Ectodermal cell (in vitro differentiated cells): ENCODE measurements around the gene NEUROD1. TPM values are rescaled to one million over a fixed set of nuclear protein-coding genes. Genes with fewer than 3 reads are reported as not detected.
"Not testable (repeated sequence)": the region's sequence is repeated elsewhere in the genome, so short reads cannot be mapped to it uniquely, and the experiment has no call there.

Experiments used
- H3K27ac ChIP-seq: 2 replicates; pipeline ENCODE4 v1.7.0; 2013; ENCODE audit warnings: mild to moderate bottlenecking, low read depth, low read length; ENCODE audit not compliant: insufficient read depth, poor library complexity, severe bottlenecking
- H3K27me3 ChIP-seq: 2 replicates; pipeline ENCODE4 v1.7.0; 2013; ENCODE audit warnings: mild to moderate bottlenecking, low read length; ENCODE audit not compliant: insufficient read depth, control insufficient read depth, poor library complexity, severe bottlenecking
- H3K36me3 ChIP-seq: one replicate; pipeline ENCODE4 v1.7.0; 2013; ENCODE audit warnings: low read length; ENCODE audit not compliant: control insufficient read depth, insufficient read depth
- H3K4me1 ChIP-seq: one replicate; pipeline ENCODE4 v1.7.0; 2013; ENCODE audit warnings: low read length; ENCODE audit not compliant: control insufficient read depth, insufficient read depth
- H3K4me3 ChIP-seq: 2 replicates; pipeline ENCODE4 v1.7.0; 2013; ENCODE audit warnings: low read depth, low read length, control low read depth; ENCODE audit not compliant: insufficient read depth
- H3K9me3 ChIP-seq: 2 replicates; pipeline ENCODE4 v1.7.0; 2013; ENCODE audit warnings: mild to moderate bottlenecking, low read length, moderate library complexity; ENCODE audit not compliant: control insufficient read depth
- WGBS, 2 experiments: methylation state at CpG; one replicate each; pipeline ENCODE4 v1.1.7; 2013; ENCODE audit warnings: missing lambda C conversion rate in 2 of 2; 5-methylcytosine and 5-hydroxymethylcytosine counted together
- polyA plus RNA-seq, 4 experiments: library from polyadenylated mRNA; stranded (reverse); fragments of 50-300 nt; gene quantifications; one replicate each; pipeline ENCODE4 v1.2.3, GENCODE V29; 2013

The NEUROD1 gene
- polyA plus RNA-seq (2013, experiment 1 of 4): 0.41 TPM
- polyA plus RNA-seq (2013, experiment 2 of 4): 0.14 TPM
- polyA plus RNA-seq (2013, experiment 3 of 4): 0.37 TPM
- polyA plus RNA-seq (2013, experiment 4 of 4): 0.57 TPM

- H3K4me3 ChIP-seq: peak within 1 kb of the TSS; percentile 23
- WGBS, 2 experiments: 0 to 2% methylated on average over 42 to 44 of the region's 45 CpGs
Observed at GRCh38 chr2:181680055-181680936, at the start of gene NEUROD1. TSS of gene NEUROD1 (minus strand) at chr2:181680517. CDS start at chr2:181678860, 1,657 bp downstream.

GRCh38 chr2:181725476-181725875 lies 45.2 kb upstream of the NEUROD1 start:
- no peak overlapping the region for H3K4me3 ChIP-seq
- H3K4me1 ChIP-seq: no peaks in the 10 kb centered on the region
- H3K27me3 ChIP-seq: no peaks in the 10 kb centered on the region
- WGBS, 2 experiments: 100% methylated on average over 1 of the region's 1 CpG; no CpG with 5 or more reads in 1 of the 2 experiments
- H3K27ac ChIP-seq: no peak overlapping the region
- H3K9me3 ChIP-seq: no peaks in the 10 kb centered on the region
- no peaks in the 10 kb centered on the region for H3K36me3 ChIP-seq

More at GRCh38 chr2:181680055-181680936, at the start of gene NEUROD1:
- Histone ChIP-seq H3K4me1 (peaks cover 21% of the 10 kb centered on the region), H3K27me3 (peaks cover 100% of the 10 kb centered on the region), H3K36me3 (no peaks in the 10 kb centered on the region), H3K9me3 (no peaks in the 10 kb centered on the region), H3K27ac (no peak within 1 kb of the TSS)

- no peaks in the 10 kb centered on the region for H3K4me1 ChIP-seq
- H3K27me3 ChIP-seq: no peaks in the 10 kb centered on the region
- H3K36me3 ChIP-seq: no peaks in the 10 kb centered on the region
- no peaks in the 10 kb centered on the region for H3K9me3 ChIP-seq
- H3K4me3 ChIP-seq: no peak overlapping the region
- no peak overlapping the region for H3K27ac ChIP-seq
Observed at GRCh38 chr2:181724662-181725061, 44.3 kb upstream of the NEUROD1 start.

- Histone ChIP-seq H3K4me3 (no peak overlapping the region), H3K4me1 (no peaks in the 10 kb centered on the region), H3K36me3 (no peaks in the 10 kb centered on the region), H3K9me3 (no peaks in the 10 kb centered on the region), H3K27ac (no peak overlapping the region), H3K27me3 (no peaks in the 10 kb centered on the region)
- WGBS, 2 experiments: 44 to 88% methylated on average over 1 to 2 of the region's 2 CpGs
Observed at GRCh38 chr2:181723731-181724130, 43.4 kb upstream of the NEUROD1 start.

- no peaks in the 10 kb centered on the region for H3K4me1 ChIP-seq
- 0% methylated on average over 2 of the region's 2 CpGs for WGBS, 2 experiments
- H3K36me3 ChIP-seq: no peaks in the 10 kb centered on the region
- H3K9me3 ChIP-seq: no peaks in the 10 kb centered on the region
- no peak overlapping the region for H3K27ac ChIP-seq
- no peaks in the 10 kb centered on the region for H3K27me3 ChIP-seq
- no peak overlapping the region for H3K4me3 ChIP-seq
Observed at GRCh38 chr2:181715033-181715630, 34.8 kb upstream of the NEUROD1 start.

GRCh38 chr2:181711051-181711450 lies 30.7 kb upstream of the NEUROD1 start:
- H3K27ac ChIP-seq, H3K4me1 ChIP-seq, H3K9me3 ChIP-seq, H3K4me3 ChIP-seq, H3K27me3 ChIP-seq, H3K36me3 ChIP-seq: not testable (repeated sequence)

- 89 to 90% methylated on average over 3 of the region's 3 CpGs for WGBS, 2 experiments
- not testable (repeated sequence) for H3K36me3 ChIP-seq, H3K27ac ChIP-seq, H3K27me3 ChIP-seq, H3K4me1 ChIP-seq, H3K9me3 ChIP-seq, H3K4me3 ChIP-seq
Observed at GRCh38 chr2:181702519-181702918, 22.2 kb upstream of the NEUROD1 start.

GRCh38 chr2:181698223-181698622 lies 17.9 kb upstream of the NEUROD1 start:
- Histone ChIP-seq H3K27ac (no peak overlapping the region), H3K36me3 (no peaks in the 10 kb centered on the region), H3K4me1 (no peaks in the 10 kb centered on the region), H3K9me3 (peaks cover 2% of the 10 kb centered on the region), H3K27me3 (no peaks in the 10 kb centered on the region), H3K4me3 (no peak overlapping the region)
- 88 to 98% methylated on average over 1 of the region's 1 CpG for WGBS, 2 experiments

GRCh38 chr2:181697571-181697970 lies 17.3 kb upstream of the NEUROD1 start:
- no peaks in the 10 kb centered on the region for H3K4me1 ChIP-seq
- no peak overlapping the region for H3K27ac ChIP-seq
- 95 to 98% methylated on average over 1 of the region's 1 CpG for WGBS, 2 experiments
- H3K9me3 ChIP-seq: peaks cover under 1% of the 10 kb centered on the region
- no peaks in the 10 kb centered on the region for H3K36me3 ChIP-seq
- H3K4me3 ChIP-seq: no peak overlapping the region
- H3K27me3 ChIP-seq: no peaks in the 10 kb centered on the region

GRCh38 chr2:181697126-181697525 lies 16.8 kb upstream of the NEUROD1 start:
- Histone ChIP-seq H3K4me3 (no peak overlapping the region), H3K27me3 (no peaks in the 10 kb centered on the region), H3K36me3 (no peaks in the 10 kb centered on the region), H3K27ac (no peak overlapping the region), H3K9me3 (no peaks in the 10 kb centered on the region), H3K4me1 (no peaks in the 10 kb centered on the region)
- 88 to 89% methylated on average over 6 of the region's 6 CpGs for WGBS, 2 experiments
